ENCODE measurements around the gene PLCB1.

PLCB1 gene

DNA sequence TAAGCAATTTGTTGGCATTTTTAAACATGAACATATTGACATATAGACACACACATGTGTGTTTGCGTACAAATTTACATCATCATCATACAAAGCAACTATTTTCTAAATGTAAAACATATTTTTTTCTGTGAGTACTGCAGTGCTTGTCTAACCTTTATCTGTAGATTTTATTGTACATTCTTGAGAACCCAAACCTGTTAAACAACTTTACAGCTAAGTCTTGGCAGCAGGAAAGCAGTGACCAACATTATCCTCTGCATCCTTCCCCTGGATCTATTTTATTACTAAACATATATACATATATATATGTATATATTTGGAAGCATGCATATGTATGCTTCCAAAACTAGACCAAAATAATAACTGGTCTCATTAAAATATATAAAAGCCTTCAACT is 10.4 kb upstream of the PLCB1 start:
- H3K9ac ChIP-seq (ENCODE audit: low read depth, low read length) = no peak overlapping the region
- H3K36me3 ChIP-seq (ENCODE audit: insufficient read depth, low read length) = no peaks in the 10 kb centered on the region
- no peaks in the 10 kb centered on the region for H3K9me3 ChIP-seq (ENCODE audit: control insufficient read depth, insufficient read depth, low read length)
- H3K4me1 ChIP-seq (ENCODE audit: insufficient read depth, low read length) = peaks cover 4% of the 10 kb centered on the region; the same call in 1 of the 2 replicates

- H3K36me3 ChIP-seq (ENCODE audit: insufficient read depth, low read length) = no peaks in the 10 kb centered on the region
- no peak overlapping the region for H3K9ac ChIP-seq (ENCODE audit: low read depth, low read length)
- H3K4me1 ChIP-seq (ENCODE audit: insufficient read depth, low read length) = peaks cover 27% of the 10 kb centered on the region
- H3K9me3 ChIP-seq (ENCODE audit: control insufficient read depth, insufficient read depth, low read length) = no peaks in the 10 kb centered on the region
Measured at GRCh38 chr20:8124639-8125038, 7.4 kb upstream of the PLCB1 start.

GRCh38 chr20:8126181-8126580 is 5.9 kb upstream of the PLCB1 start:
- Histone ChIP-seq H3K9ac (ENCODE audit: low read depth, low read length) (no peak overlapping the region), H3K4me1 (ENCODE audit: insufficient read depth, low read length) (peaks cover 27% of the 10 kb centered on the region), H3K9me3 (ENCODE audit: control insufficient read depth, insufficient read depth, low read length) (no peaks in the 10 kb centered on the region), H3K36me3 (ENCODE audit: insufficient read depth, low read length) (no peaks in the 10 kb centered on the region)

DNA sequence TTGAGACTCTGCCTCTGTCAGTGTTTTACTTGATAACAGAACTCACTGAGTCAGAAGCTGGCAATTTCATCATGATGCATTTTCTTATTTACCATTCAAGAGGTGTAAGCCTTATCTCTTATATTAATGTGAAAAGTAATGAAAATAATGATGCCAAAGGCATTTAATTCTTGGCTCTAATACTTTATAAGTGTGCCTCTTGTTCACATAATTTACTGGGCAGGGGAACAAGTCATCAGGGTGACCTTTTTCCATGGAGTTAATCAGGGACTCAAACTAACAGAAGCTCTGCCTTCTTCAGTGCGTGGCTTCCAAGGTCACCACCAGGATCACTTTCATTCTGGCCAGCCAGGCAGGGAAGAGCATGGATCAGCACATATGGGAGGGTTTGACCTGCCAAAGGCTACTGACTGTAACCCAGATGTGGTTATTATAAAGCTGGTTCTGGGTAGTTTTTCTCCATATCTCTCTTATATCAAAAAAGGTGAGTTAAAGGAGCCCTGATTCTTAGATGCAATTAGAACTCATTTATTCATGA is 5.2 kb upstream of the PLCB1 start:
- H3K9ac ChIP-seq (ENCODE audit: low read depth, low read length) = no peak overlapping the region
- no peaks in the 10 kb centered on the region for H3K36me3 ChIP-seq (ENCODE audit: insufficient read depth, low read length)
- H3K4me1 ChIP-seq (ENCODE audit: insufficient read depth, low read length) = peaks cover 27% of the 10 kb centered on the region
- H3K9me3 ChIP-seq (ENCODE audit: control insufficient read depth, insufficient read depth, low read length) = no peaks in the 10 kb centered on the region

GRCh38 chr20:8127553-8128255 is 4.4 kb upstream of the PLCB1 start:
- peaks cover 27% of the 10 kb centered on the region for H3K4me1 ChIP-seq (ENCODE audit: insufficient read depth, low read length)
- H3K9ac ChIP-seq (ENCODE audit: low read depth, low read length) = no peak overlapping the region
- H3K36me3 ChIP-seq (ENCODE audit: insufficient read depth, low read length) = no peaks in the 10 kb centered on the region
- H3K9me3 ChIP-seq (ENCODE audit: control insufficient read depth, insufficient read depth, low read length) = no peaks in the 10 kb centered on the region

DNA sequence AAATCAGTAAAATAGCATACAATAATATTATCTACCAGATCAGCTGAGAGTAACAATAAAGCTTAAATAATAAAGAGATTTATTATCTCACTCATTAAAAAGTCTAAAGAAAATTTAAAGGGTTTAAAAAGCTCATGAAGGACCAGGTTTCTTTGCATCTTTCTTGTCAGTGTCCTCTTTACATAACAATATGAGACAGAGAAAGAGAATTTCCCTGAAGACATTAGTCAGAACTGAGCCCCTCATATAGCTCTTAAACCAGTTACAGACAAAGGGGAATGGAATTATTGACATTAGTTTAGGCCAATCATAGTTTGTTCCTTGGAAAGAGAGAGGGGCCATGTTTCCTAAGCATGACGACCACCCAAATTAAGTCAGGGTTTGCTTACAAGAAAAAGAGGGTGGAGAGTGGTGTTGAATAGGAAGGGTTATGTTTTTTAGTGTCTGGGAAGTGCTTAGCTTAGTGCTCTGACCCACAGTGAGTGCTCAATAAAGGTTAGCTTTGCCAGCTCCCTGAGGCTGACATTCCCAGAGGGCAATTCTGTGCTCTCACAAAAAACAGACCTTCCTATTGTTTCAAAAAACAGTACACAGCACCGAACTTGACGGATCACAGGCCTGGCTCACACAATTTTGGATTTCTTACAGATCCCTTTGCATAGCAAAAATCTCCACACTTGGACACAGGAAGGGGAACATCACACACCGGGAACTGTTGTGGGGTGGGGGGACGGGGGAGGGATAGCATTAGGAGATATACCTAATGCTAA is 3.6 kb upstream of the PLCB1 start:
- Histone ChIP-seq H3K9me3 (ENCODE audit: control insufficient read depth, insufficient read depth, low read length) (no peaks in the 10 kb centered on the region), H3K9ac (ENCODE audit: low read depth, low read length) (no peak overlapping the region), H3K36me3 (ENCODE audit: insufficient read depth, low read length) (no peaks in the 10 kb centered on the region), H3K4me1 (ENCODE audit: insufficient read depth, low read length) (peaks cover 27% of the 10 kb centered on the region)

- Histone ChIP-seq H3K9me3 (ENCODE audit: control insufficient read depth, insufficient read depth, low read length) (no peaks in the 10 kb centered on the region), H3K4me1 (ENCODE audit: insufficient read depth, low read length) (peaks cover 27% of the 10 kb centered on the region), H3K9ac (ENCODE audit: low read depth, low read length) (no peak overlapping the region), H3K36me3 (ENCODE audit: insufficient read depth, low read length) (no peaks in the 10 kb centered on the region)
Measured at GRCh38 chr20:8129211-8129976, 2.7 kb upstream of the PLCB1 start.

- Histone ChIP-seq H3K9ac (ENCODE audit: low read depth, low read length) (peak overlapping the region; percentile 83; the same call in 1 of the 2 replicates), H3K9me3 (ENCODE audit: control insufficient read depth, insufficient read depth, low read length) (no peaks in the 10 kb centered on the region), H3K36me3 (ENCODE audit: insufficient read depth, low read length) (no peaks in the 10 kb centered on the region), H3K4me1 (ENCODE audit: insufficient read depth, low read length) (peaks cover 24% of the 10 kb centered on the region)
Measured at GRCh38 chr20:8130840-8131526, 1.1 kb upstream of the PLCB1 start.

DNA sequence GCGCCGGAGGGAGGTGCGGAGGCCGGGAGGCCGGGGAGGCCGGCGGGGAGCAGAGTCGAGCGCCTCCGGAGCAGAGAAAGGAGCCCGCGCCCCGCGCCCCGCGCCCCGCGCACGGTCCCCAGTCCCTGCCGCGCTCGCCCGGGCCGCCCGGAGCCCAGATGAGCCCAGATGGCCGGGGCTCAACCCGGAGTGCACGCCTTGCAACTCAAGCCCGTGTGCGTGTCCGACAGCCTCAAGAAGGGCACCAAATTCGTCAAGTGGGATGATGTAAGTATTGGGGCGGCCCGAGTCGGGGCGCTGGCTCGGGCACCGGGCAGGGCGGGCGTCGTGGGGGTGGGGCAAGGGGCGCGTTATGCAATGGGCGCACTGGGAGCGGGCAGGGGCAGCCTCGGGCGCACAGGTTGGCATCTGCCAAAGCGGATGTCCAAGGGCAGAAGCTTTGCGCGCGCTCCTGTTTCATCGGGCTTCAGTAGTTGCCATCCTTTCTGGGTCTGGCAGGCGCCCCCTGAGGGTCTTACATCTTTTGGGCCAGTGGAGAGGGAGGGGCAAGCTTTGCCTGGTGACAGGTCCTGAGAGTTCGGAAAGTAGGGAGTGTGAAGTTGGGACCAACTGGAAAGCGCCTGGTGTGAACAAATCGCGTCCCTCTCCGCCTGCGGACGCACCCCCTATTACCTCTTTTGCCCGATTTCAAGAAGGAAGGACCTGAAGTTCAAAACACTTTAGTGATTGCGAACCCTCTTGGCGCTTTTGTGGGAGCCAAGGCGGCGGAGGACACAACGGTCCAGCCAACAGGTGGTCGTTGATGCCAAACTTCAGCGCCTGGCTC is 631 bp downstream of the PLCB1 start:
- peak overlapping the region; percentile 59 for H3K9ac ChIP-seq (ENCODE audit: low read depth, low read length)
- H3K36me3 ChIP-seq (ENCODE audit: insufficient read depth, low read length) = no peaks in the 10 kb centered on the region
- no peaks in the 10 kb centered on the region for H3K9me3 ChIP-seq (ENCODE audit: control insufficient read depth, insufficient read depth, low read length)
- H3K4me1 ChIP-seq (ENCODE audit: insufficient read depth, low read length) = peaks cover 15% of the 10 kb centered on the region

DNA sequence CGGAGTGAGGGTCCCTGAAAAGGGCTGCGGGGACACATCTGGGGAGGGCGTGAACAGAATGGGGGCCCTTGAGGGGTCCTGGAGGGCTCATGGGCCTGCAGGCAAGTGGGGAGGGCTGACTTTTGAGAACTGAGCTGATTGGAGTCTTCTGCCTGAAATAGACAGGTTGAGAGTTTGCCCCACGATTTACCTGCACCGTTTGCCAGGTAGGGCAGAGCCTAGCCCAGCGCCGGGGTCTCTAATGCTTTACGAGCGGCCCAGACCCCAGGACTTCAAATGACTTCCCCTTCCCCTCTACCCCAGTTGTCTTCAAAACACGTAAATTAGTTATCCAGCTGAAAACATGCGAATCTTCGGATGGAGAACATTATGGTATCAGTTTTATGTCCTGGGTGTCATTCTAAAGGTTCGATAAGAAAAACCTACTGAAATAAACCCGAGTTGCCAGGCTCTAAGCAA is 1.3 kb downstream of the PLCB1 start:
- Histone ChIP-seq H3K9ac (ENCODE audit: low read depth, low read length) (no peak overlapping the region; the same call in 1 of the 2 replicates), H3K36me3 (ENCODE audit: insufficient read depth, low read length) (no peaks in the 10 kb centered on the region), H3K9me3 (ENCODE audit: control insufficient read depth, insufficient read depth, low read length) (no peaks in the 10 kb centered on the region), H3K4me1 (ENCODE audit: insufficient read depth, low read length) (peaks cover 9% of the 10 kb centered on the region)

- Histone ChIP-seq H3K9me3 (ENCODE audit: control insufficient read depth, insufficient read depth, low read length) (no peaks in the 10 kb centered on the region), H3K36me3 (ENCODE audit: insufficient read depth, low read length) (no peaks in the 10 kb centered on the region), H3K9ac (ENCODE audit: low read depth, low read length) (no peak overlapping the region), H3K4me1 (ENCODE audit: insufficient read depth, low read length) (peaks cover 5% of the 10 kb centered on the region; the same call in 1 of the 2 replicates)
Measured at GRCh38 chr20:8133851-8134451, 1.9 kb downstream of the PLCB1 start.

DNA sequence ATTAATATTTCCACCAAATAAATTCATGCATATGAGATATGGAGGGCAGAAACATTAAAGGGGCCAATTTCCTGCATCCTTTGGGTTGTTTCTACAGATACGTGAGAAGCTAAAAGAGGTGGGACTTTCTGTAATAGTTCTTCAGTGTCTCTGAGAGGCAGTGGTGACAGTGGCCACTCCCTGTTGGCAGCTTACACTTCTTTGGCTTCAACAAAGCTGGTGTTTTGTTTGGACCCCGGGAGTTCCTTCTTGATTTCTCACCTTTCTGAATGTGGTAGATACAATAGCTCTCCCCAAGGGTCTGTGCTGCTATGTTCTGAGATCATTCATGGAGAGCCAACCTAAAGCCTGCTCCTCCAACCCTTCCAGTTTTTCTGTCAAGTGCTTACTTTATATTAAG is 7.8 kb downstream of the PLCB1 start:
- H3K9ac ChIP-seq (ENCODE audit: low read depth, low read length) = no peak overlapping the region
- H3K9me3 ChIP-seq (ENCODE audit: control insufficient read depth, insufficient read depth, low read length) = no peaks in the 10 kb centered on the region

GRCh38 chr20:8143474-8143873 is 11.4 kb downstream of the PLCB1 start:
- peaks cover 9% of the 10 kb centered on the region for H3K4me1 ChIP-seq (ENCODE audit: insufficient read depth, low read length)
- no peaks in the 10 kb centered on the region for H3K9me3 ChIP-seq (ENCODE audit: control insufficient read depth, insufficient read depth, low read length)
- H3K36me3 ChIP-seq (ENCODE audit: insufficient read depth, low read length) = no peaks in the 10 kb centered on the region
- H3K9ac ChIP-seq (ENCODE audit: low read depth, low read length) = no peak overlapping the region

More for the DNA sequence above, 7.8 kb downstream of the PLCB1 start:
- Histone ChIP-seq H3K36me3 (ENCODE audit: insufficient read depth, low read length) (no peaks in the 10 kb centered on the region), H3K4me1 (ENCODE audit: insufficient read depth, low read length) (peaks cover 6% of the 10 kb centered on the region)

Data from ES-I3 (cell line).